GM19099 (cell line): Measurements from ENCODE around the gene ASIC4.

Experiments
- POLR2A ChIP-seq: IDR thresholded peaks from 3 replicates; pipeline ENCODE4 v1.6.1; 2011; ENCODE audit warnings: low read depth; ENCODE audit not compliant: insufficient read length; ENCODE audit errors: extremely low read depth

The ASIC4 gene

GRCh38 chr2:219488844-219489194 lies 25.5 kb upstream of the ASIC4 start:
- no peak for TF ChIP-seq POLR2A

GRCh38 chr2:219489315-219489714 lies 25.0 kb upstream of the ASIC4 start:
- TF ChIP-seq POLR2A = no peak

DNA sequence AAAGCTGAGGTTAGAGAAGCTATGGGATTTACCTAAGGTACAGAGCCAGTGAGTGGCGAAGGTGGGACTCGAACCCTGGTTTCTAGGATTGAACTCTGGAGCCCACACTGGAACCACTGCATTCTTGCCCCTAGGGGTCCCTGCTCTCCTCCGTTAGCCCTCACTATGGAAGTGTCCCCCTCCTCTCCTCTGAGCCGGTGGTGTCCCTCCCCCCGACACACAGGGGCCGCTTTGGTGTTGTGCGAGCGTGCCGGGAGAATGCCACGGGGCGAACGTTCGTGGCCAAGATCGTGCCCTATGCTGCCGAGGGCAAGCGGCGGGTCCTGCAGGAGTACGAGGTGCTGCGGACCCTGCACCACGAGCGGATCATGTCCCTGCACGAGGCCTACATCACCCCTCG lies 24.1 kb upstream of the ASIC4 start:
- TF ChIP-seq POLR2A = no peak

DNA sequence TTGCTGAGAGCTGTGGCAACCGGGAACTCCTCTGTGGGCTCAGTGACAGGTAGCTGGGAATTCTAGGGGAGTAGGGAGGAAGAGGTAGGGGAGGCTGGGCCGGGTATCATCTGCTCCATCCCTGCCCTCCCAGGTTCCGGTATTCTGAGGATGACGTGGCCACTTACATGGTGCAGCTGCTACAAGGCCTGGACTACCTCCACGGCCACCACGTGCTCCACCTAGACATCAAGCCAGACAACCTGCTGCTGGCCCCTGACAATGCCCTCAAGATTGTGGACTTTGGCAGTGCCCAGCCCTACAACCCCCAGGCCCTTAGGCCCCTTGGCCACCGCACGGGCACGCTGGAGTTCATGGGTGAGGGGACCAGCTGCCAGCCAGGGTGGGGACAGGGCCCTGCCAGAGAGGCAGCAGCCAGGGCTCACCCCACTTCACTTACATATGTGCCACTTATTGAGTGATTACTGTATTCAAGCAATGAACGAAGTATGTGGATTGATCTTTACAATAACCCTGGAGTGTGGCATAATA lies 23.6 kb upstream of the ASIC4 start:
- TF ChIP-seq POLR2A = no peak

DNA sequence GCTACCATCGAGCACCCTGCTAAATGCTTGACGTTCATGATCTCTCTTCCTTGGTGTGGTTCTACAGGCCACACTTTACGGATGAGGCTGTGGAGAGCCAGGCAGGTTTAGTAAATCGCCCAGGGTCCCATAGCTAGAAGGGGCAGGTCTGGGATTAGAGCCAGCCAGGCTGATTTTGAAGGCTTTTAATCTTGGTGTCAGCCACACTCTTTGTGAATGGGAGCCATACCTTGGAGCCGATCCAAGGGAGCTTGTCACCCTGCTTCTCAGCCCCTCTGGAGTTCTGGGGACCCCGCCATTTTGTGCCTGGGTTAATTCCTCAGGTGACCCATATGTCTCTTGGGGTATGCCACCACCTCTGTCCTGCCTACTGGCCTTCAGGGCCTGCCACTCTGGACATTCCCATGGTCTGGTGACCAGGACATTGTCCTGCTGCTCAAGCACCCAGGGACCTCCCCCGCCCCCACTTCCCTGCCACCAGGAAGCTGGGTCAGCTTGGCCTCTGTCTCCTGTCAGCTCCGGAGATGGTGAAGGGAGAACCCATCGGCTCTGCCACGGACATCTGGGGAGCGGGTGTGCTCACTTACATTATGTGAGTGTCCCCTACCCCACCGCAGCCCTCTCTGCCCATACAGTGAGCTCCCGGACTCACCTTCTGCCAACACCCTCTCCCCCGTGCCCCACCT lies 22.9 kb upstream of the ASIC4 start:
- no peak for TF ChIP-seq POLR2A

GRCh38 chr2:219492575-219492974 lies 21.7 kb upstream of the ASIC4 start:
- TF ChIP-seq POLR2A = no peak

GRCh38 chr2:219493086-219493485 lies 21.2 kb upstream of the ASIC4 start:
- TF ChIP-seq POLR2A = no peak

GRCh38 chr2:219494952-219495530 lies 19.2 kb upstream of the ASIC4 start:
- no peak for TF ChIP-seq POLR2A

DNA sequence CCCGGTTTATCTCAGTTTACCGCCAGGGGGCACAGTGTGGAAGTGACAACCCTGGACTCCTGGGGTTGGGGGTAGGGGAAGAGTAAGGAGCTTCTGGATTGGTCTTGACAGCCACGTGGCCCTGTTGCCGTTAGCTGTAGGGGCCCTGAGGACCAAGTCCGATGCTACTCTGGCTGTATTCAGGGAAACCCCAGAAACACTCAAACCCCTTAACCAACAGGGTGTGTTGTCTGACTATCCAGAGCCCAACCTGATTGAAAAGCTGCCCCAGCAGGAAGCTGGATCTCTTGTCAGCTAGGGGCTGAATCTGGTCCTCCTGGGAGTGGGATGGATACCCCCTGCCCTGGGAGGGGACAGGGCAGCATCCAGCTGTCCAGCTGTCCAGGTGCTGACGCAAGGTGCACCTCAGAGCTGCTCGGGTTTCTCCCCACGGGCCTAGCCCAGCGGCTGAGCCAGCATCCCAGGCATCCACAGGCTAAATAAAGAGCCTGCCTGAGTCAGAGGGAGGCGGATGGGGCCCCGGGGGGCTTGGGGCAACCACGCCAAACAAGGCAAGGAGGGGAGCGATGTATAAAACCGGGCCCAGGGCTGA lies 18.7 kb upstream of the ASIC4 start:
- no peak for TF ChIP-seq POLR2A

GRCh38 chr2:219496247-219496824 lies 17.9 kb upstream of the ASIC4 start:
- no peak for TF ChIP-seq POLR2A

DNA sequence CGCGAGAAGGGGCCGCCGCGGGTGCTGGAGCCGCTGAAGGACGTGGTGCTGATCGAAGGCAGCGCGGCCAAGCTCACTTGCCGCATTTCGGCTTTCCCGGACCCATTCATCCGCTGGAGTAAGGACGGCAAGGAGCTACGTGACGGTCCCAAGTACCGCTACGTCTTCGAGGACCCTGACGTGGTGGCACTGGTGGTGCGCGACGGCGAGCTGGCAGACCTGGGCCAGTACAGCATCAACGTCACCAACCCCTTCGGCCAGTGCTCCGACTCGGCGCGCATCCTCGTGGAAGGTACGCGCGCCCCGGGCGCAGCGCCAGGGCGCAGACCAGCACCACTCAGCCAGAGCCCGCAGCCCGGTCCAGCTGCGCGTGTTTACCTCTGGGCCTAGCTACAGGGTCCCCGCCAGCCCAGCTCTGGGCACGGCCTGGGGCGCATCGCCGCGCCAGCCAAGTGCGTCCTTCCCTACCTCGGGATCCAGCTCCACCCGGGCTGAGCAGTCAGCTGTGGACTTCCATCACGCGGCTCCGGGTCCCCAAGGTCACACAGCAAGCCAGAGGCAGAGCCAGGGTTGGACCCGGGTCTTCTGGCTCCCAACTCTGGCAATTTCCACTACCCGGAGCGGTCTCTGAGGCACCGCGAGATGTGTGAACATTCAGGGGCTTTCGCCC lies 17.3 kb upstream of the ASIC4 start:
- TF ChIP-seq POLR2A = no peak

GRCh38 chr2:219497495-219498279 lies 16.6 kb upstream of the ASIC4 start:
- no peak for TF ChIP-seq POLR2A

DNA sequence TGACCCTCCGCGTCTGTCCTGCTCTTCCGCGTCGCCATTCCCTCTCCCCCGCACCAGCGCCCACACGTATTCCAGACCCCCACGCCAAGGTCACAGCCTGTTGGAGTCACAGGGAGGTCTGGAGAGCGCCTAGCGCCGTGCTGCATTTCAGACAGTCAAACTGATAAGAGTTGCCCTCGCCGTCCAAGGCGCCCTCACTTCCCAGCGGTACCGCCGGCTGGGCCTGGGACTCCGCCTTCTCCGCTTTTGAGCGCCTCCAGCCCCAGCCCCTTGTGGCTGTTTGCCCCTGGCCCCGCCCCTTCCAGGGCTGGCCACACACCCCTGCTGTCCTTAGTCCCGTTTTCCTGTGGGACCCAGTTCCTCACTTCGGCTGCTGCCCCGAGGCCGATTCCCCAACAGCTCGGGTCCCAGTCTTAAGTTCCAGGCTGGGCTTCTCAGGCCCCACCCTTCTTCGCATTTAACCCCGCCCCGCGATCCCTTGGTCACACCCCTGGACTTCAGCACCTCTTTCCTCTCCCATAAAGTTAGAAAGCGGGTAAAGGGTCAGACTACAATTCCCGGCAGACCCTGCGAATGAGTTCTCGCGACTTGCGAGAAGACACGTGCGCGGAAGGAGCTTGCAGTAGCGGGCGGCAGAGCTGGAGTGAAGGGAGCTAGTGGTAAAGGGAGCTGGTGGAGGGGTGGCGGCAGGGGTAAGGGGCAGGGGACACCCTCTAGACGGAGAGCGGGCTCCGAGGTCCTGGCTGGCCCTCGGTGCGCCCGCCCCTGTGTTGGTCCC lies 15.8 kb upstream of the ASIC4 start, which contains the start of gene GMPPA:
Gene GMPPA (plus strand): TSS at position 612 of the 778 bp plus-strand sequence. CDS start 1,085 bp downstream, outside the sequence.
- TF ChIP-seq POLR2A = peak; percentile 94

- TF ChIP-seq POLR2A = no peak
Measured at GRCh38 chr2:219499058-219499307, 15.3 kb upstream of the ASIC4 start.
